HuH-7 (cell line): ENCODE measurements around the gene IRX2.

Experiments
- DNase-seq: peaks from one replicate; pipeline ENCODE4 v3.0.0; 2011; ENCODE audit warnings: low spot score

IRX2 gene

DNA sequence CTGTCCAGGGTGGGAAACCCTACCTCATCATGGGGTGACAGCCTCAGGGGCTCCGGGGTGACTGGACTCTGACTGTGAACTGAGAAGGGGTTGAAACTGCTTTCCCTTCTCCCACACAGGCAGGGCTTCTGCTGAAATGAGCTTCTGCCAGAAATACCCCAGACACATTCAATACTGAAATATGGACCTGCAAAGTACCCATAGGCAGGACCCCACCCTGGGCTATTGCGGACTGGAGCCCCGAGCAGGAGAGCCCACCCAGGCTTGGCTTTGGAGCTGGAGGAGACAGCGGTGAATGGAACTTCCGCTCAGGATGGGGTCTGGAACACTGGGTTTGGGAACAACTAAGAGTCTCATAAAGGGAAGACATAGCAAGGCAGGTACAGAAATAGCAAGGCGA is 37.5 kb downstream of the IRX2 start:
- DNase-seq: no peak

DNA sequence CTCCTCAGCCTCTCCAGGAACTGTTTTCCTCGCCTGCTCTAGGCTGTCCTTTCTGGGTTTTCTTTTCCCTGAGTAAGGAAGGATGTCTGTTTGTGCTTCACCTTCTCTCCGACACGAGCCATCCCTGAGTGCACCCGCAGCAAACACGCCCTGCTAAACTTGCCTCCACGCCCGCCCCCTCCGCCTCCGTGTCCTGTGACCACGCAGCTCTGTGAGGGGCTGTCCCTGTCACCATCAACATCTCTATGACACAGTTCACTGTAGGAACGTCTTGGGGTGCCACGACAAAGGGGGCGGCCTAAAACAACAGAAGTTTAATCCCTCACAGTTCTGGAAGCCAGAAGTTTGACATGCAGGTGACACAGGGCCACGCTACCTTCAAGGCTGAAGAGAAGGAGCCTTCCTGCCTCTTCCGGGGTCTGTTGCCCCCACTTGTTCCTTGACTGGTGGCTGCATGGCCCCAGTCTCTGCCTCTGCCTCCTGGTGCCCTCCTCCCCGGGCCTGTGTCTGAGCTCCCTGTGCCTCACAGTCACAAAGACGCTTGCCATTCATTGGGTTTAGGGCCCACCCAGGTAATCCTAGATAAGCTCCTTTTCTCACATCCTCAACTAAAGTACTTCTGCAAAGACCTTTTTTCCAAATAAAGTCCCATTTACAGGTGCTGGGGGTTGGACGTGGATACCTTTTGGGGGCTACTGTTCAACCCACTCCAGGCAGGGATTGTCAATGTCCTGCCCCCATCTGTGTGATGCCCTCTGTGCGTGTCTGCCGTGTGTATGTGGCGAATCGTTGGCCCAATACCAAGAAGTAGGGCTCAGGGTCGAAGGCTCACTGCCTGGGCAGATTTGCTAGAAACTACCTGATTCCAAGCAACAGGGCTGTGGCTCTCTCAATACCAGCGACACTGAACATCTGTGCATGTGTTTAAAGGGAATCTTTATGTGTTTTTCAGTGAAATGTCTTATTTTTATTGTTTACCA is 39.7 kb downstream of the IRX2 start:
- DNase-seq: no peak

DNA sequence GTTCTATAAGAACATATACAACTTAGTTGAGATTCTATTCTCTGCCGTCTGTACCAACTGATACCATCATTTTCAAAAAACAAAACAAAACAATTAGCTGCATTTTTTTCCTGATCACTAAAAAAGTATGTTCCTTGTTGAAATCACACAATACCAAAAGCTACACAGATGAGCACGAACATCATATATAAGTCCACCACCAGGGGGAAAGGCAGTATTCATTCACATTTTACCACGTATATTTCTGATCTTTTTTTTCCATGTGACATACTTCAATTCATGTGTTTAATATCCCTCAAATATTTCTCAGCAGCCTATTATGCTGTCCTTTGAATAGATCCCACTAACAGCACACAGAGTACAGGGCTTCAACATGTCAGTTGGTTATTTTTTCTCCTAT is 40.6 kb downstream of the IRX2 start:
- no peak for DNase-seq

DNA sequence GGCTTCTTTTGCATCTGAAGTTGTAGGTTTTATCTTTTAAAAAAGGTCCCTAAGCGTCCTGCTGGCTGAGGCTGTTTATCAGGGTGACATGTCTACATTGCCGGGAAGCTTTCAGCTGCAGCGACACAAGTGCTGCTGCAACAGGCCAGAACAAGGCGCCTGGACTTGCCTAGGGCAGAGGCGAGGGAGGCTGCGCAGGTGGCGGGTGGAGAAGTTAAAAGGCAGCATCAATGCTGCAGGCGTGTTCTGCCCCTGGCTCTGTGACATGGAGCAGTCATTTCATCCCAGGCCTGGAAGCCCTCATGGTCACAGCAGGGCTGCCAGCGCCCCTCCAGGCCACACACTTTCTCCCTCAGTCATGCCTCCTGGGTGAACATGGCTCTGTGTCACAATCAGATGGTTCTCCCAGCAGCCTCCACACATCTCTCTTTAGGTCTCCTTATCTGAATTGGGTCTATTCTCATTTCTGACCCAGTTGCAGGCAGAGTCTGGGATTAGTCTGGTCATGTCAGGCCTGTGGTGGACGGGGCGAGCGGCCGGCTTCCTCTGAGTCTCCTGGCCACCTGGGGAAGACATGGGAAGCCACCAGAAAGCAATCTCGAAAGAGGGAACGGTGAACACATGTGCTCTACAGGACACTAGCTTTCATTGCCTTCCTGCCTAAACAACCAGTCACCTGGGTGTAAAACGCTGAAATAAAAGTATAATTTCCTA is 41.3 kb downstream of the IRX2 start:
- DNase-seq: no peak

DNA sequence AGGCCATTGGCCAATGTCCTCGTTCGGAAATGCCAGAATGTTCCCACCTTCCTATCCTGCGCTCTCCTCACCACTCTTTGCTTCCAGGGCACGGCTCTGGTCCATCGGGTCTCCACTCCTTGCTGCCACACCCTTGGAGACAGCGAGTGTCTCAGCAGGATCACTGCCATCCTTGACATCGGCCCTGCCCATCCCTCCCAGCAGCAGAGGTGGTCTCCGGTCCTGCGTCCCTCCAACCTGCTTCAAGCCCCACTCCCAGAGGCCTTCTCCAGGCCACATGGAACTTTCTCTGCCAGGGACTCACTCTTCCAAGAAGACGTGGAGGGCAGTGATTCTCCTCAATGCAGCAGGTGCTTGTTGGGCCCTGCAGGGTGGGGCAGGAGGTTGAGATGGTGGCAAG is 42.7 kb downstream of the IRX2 start:
- no peak for DNase-seq

DNA sequence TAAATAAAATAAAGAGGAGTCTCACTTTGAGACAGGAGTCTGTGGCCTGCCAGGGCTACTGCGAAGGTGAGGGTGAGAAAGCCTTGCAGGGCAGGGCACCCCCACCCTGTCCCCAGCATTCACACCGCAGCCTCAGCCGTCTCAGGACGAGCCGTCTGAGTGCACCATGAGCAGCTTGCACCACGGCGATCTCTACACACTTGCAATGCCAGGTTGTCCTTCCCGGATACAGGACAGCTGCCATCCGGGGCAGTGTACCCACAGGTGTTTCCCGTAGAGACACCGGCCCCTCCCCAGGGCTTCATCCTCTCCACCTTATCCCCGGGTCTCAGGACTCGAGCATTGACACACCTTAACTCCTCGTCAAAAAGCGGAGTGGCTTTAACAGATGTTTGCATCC is 43.3 kb downstream of the IRX2 start:
- no peak for DNase-seq

DNA sequence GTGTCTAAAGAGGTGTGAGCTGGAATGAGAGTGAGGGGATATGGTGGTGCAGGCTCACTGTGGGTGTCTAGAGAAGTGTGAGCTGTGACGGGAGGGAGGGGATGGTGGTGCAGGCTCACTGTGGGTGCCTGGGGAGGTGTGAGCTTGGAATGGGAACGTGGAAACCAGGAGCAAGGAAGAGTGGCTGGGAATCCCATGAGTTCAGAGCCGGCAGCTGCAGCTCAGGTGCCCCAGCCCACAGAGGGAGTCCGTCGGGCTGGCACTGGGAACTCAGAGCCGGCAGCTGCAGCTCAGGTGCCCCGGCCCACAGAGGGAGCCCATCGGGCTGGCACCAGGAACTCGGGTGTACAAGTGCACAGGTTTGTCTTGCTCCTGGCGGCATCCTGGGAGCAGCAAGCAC is 45.6 kb downstream of the IRX2 start:
- no peak for DNase-seq

DNA sequence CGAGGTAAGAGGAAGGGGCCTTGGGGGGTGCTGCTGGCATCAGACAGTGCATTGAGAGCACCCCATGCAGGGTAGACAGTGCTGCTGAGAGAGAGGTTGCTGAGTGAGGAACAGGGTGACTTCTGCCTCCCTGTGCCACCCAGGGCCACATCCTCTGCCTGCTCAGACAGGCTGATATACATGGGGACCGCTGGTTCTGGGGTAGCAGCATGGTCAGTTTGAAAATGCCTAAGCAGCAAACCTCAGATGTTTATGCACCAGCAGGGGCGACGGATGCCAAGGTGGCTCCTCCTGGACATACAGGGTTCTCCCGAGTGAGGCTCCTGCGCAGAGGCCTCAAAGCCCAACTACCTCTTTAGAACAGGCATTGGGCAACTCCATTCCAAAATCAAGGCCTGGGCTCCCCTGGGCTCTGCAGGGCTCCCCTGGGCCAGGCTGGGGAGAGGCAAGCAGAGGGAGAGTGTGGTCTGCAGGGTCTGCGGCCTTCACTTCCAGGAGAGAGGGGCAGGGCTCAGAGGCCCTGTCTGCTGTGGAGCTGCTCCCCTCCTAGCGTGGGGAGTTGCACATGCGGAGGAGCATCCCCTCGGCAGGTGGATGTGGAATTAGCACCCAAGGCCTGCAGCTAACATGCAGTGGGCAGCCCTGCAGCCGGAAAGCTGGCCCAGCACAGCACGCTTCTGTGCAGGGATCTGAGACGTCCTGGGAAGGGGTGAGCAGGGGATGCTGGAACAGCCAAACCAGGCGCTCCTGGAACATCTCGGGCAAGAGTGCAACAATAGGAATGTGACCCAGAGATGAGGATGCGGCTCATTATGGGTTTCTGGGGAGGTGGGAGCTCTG is 46.5 kb downstream of the IRX2 start:
- no peak for DNase-seq

DNA sequence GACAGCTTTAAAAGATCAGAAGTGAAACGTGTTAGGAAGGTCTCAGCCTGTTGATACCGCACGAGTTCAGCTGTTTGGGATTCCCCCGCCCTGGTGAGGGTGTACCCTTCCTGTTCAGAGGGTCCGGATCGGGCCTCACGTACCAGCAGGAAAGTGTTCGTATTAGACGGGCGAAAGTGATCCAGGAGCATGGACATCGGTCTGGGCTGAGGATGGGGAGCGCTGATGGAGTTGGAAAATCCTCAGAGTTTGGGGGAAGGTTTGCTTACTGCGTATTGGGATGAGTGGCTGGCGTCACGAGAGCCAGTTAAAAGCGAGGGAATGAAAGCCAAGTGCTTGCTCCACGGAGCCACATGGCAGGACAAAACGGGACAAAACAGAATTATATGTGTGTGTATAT is 47.4 kb downstream of the IRX2 start:
- no peak for DNase-seq

DNA sequence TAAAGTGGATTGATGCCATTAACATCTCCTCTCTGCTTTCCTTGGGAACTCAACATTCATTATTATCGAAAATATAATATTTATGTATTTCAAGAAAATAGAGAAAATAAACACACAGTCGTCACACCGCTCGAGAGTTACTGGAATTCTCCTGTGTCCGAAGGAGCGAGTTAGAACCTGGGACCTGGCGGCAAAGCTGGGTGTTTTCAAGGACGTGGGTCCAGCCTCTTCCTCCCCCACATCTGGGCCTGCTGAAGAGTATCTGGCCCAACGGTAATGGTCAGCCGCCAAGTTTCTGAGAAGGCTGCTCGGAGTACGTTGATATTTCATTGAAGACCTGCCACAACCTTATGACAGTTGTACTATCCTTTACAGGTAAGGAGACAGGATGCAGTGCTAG is 47.9 kb downstream of the IRX2 start:
- no peak for DNase-seq

DNA sequence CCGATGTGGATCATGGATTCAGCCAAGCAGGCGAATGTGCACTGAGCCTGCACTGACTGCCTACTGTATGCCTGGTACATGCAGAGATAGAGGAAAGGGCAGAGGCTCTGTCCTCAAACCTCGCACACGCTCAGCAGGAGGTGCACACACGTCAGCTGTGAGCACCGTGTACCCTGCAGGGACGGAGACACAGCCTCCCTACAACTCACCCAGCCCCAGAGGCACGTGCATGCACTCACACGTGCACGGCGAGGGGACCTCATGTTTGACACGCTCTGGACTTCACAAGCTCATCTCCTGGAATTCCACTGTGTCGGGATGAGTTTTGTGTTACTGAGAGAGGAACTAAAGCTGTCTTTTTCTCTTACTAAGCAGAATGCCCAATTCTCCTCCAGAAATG is 48.4 kb downstream of the IRX2 start:
- no peak for DNase-seq

DNA sequence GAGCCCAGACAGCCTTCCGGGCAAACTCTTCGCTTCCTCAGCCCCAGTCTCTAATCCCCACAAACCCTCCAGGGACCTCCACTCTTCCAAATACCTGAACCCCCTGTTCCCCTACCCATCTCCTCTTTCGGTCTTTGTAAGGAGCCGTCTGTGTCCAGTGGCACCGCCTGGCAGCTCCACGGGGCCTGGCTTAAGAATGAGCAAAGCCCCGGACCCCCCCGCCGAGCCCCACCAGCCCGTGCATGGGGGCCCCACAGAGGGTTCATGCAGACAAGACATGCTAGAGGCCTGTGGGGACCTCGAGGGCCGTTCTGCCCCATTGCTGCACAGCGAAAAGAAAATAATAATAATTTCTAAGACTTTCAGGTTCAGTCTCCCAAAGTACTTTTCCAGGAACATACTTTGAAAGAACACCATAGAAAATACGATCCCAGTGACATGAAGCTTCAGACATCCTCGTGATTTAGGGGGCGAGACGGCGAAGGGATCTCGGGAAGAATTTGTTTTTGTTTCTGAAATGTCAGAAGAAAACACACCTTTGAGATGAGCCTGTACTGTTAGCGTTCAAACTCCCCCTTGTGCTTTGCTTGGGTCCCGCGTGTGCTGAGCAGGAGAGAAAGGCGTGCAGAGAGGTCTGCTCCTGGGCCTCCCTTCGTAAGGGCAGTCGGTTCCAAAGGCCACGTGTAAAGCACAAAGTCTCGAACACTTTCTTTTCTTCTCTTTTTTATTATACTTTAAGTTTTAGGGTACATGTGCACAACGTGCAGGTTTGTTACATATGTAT is 49.2 kb downstream of the IRX2 start:
- DNase-seq: no peak

DNA sequence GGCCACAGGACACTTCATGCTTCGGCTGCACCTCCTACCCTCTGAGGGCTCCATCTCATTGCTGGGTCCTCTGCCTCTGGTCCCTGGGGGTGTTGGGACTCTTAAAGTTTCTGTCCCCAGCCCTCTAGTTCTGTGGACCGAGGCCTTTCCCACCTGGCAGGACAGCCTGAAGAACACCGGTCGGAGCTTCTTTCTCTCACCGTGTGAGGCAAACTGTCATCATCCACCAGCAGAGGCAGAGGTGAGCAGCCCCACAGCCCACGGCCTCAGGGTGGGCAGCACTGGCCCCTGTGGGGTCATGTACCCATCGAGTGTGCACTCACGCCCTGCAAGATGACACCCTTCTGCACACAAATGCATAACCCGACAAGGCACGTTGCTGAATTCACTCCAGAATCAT is 49.9 kb downstream of the IRX2 start:
- DNase-seq: no peak

DNA sequence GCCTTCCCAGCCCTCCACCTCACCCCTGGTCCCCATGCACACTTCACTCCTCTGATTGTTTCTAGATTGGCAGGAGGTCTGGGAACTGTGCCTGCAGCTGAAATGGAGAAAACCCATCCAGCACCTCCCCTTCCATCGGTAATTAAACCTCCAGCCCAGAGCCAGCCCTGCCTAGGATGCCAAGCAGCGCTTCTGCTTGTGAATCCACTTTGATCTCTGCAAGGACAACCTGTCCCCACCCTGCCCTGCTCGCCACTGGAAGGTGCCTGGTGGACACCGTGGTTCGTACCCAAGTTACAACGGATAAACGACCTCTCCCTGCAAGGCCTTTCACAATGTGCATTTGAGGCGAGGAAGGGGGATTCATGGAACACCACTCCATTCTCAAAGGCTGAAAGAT is 50.6 kb downstream of the IRX2 start:
- no peak for DNase-seq

DNA sequence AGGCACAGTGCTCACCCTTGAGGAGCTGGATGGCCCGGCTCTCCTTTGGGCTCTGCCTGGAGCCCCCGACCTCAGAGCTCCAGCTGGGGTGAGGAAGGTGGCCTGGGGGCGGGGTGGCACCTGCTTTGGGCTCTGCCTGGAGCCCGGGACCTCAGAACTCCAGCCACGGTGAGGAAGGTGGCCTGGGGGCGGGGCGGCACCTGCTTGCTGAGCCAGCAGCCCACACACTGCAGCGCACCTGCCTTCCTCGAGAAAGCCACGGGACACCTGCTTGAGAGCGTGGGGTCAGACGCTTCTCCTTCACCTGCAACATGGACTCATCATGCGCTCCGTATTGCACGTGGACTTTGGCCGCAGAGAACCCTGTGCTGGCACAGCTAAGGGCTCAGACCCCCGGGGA is 51.8 kb downstream of the IRX2 start:
- DNase-seq: no peak

DNA sequence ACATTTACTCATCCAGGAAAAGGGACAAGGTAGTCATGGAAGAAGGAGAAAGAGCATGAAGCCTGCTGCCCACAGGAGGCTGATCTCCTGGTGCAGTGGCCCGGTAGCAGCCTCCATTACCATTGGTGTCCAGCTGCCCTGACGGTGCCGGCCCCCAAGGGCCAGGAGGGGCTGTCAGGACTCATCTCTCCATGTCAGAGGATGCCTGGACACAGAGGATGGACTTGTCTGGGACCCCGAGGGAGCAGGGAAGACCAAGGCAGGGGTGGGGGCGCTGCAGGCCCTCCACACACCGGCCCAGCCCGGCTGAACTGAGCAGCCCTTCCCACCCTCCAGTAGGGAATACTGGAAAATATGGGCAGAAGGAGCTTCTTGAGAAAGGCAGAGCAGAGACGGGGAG is 52.2 kb downstream of the IRX2 start:
- no peak for DNase-seq

DNA sequence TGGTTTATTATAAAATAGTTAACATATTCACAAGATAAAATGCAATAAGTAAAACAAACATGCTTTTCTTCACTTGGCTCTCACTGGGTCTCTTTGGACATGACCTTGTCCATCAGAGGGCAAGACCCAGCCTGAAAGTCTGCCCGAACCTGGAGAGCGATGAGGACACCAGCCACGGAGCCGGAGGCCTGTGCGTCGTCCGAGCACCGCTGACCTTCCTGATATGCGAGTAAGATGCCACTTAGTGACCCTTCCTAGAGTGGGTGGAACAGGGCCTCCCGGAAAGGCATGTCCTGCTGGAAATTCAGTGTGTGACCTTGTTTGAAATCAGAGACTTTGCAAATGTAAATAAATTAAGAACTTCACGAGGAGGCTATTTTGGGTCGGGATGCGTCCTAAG is 52.9 kb downstream of the IRX2 start:
- no peak for DNase-seq

DNA sequence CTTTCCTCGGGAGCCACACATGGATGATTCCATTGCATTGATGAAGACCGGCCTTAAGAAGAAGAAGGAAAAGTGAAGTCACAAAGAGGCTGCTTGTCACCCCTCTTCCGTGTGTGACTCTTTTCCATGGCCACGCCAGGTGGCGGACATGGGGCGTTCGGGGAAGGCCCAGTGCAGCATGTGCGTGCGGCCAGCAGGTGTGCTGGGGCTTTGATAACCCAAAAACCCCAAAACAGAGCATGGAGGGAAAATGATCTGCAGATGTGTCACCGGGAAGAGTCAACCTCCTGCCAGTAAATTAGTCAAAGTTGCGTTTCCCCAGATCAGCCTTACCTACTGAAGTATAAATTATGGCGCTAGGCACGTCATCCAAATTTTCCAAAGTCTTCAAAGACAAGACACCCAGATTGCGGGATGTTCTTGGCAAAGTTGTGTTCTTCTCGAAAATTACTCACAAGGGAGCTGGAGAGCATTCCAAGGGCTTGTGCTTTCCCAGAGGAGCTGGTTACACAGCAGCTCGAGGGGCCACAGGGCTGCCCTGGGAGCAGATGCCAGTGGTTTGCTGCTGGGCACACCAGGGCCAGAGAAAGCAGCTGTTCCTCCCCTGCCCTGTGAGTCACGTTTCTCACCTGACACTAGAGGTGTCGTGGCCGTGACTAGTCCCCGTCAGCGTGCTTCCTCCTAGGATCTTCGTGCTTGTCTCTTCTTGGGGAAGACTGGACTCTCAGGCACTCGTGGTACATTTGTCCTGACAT is 53.9 kb downstream of the IRX2 start:
- no peak for DNase-seq

DNA sequence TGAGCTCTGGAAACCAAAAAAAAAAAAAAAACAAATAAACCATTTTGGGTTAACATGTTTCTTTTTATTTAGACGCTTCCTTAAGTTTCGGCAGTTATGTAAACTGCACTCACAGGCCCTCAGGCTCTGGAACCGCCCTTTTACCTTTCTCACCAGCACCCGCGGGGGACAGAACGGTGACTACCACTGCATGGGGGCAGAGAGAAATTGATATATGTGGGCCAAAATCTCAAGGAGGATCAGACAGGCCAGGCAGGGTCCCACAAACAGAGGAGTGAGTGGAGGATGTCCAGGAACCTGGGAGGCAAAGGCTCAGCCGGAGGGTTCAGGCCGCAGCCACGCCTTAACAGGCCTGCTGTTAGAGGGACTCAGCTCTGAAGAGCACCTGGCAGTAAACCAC is 54.4 kb downstream of the IRX2 start:
- no peak for DNase-seq
